Breast epithelium (tissue), 3 donors: ENCODE results near the gene FLII.

Experiments used
- POLR2A ChIP-seq: fragments of 450-650 bp; IDR thresholded peaks from one replicate; pipeline ENCODE4 v1.6.1; 2016; ENCODE audit warnings: antibody characterized with exemption, mild to moderate bottlenecking, moderate library complexity
- POLR2AphosphoS5 ChIP-seq, 3 donors: sonication (generic); formaldehyde crosslinking; IDR thresholded peaks; one replicate each; pipeline ENCODE4 v1.6.1; 2017; ENCODE audit warnings: antibody characterized with exemption in 3 of 3
- TF ChIP-seq, protein P1 (sequence below), 3 donors: fragments of 450-650 bp; IDR thresholded peaks; one replicate each; pipeline ENCODE4 v1.5.1; 2016 to 2017; ENCODE audit warnings: antibody characterized with exemption in 3 of 3, mild to moderate bottlenecking in 3 of 3, moderate library complexity in 3 of 3

DNA sequence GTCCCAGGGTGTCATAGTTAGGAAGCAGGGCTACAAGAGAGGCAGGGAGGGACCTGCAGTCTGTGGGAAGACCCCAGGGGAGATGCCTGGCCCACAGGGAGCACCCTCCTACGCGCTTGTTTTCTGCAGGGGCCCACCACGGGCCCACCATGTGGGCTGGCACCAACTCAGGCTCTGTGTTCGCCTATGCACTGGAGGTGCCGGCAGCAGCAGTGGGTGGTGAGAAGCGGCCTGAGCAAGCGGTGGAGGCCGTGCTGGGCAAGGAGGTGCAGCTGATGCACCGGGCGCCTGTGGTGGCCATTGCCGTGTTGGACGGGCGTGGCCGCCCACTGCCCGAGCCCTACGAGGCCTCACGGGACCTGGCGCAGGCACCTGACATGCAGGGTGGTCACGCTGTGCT, 18.1 kb downstream of the FLII start:
- TF ChIP-seq, protein P1, sequence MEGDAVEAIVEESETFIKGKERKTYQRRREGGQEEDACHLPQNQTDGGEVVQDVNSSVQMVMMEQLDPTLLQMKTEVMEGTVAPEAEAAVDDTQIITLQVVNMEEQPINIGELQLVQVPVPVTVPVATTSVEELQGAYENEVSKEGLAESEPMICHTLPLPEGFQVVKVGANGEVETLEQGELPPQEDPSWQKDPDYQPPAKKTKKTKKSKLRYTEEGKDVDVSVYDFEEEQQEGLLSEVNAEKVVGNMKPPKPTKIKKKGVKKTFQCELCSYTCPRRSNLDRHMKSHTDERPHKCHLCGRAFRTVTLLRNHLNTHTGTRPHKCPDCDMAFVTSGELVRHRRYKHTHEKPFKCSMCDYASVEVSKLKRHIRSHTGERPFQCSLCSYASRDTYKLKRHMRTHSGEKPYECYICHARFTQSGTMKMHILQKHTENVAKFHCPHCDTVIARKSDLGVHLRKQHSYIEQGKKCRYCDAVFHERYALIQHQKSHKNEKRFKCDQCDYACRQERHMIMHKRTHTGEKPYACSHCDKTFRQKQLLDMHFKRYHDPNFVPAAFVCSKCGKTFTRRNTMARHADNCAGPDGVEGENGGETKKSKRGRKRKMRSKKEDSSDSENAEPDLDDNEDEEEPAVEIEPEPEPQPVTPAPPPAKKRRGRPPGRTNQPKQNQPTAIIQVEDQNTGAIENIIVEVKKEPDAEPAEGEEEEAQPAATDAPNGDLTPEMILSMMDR (IDR thresholded peaks at IDR 0.05) = no peak
- TF ChIP-seq POLR2A = no peak
- TF ChIP-seq POLR2AphosphoS5 (IDR thresholded peaks at IDR 0.05) = no peak
